Duodenal mucosa (tissue), 2 donors: ENCODE results near the gene ALDH1L1.

Experiments used
- H3K27ac ChIP-seq: one replicate; pipeline ENCODE4 v1.7.0; 2013; ENCODE audit warnings: low read depth, low read length
- H3K27me3 ChIP-seq, 2 donors: one replicate each; pipeline ENCODE4 v1.7.0; 2013; ENCODE audit warnings: low read length in 2 of 2, control low read depth in 1 of 2; ENCODE audit not compliant: insufficient read depth in 2 of 2, control insufficient read depth in 1 of 2
- H3K36me3 ChIP-seq, 2 donors: one replicate each; pipeline ENCODE4 v1.7.0; 2013; ENCODE audit warnings: low read length in 2 of 2, control low read depth in 1 of 2; ENCODE audit not compliant: insufficient read depth in 2 of 2, control insufficient read depth in 1 of 2
- H3K4me1 ChIP-seq, 2 donors: one replicate each; pipeline ENCODE4 v1.7.0; 2013; ENCODE audit warnings: low read length in 2 of 2, control low read depth in 1 of 2; ENCODE audit not compliant: insufficient read depth in 2 of 2, control insufficient read depth in 1 of 2
- H3K4me3 ChIP-seq, 2 donors: one replicate each; pipeline ENCODE4 v1.7.0; 2013; ENCODE audit warnings: low read length in 2 of 2, low read depth in 1 of 2
- H3K9ac ChIP-seq, 2 donors: one replicate each; pipeline ENCODE4 v1.7.0; 2013; ENCODE audit warnings: low read length in 2 of 2, low read depth in 1 of 2
- H3K9me3 ChIP-seq, 2 donors: one replicate each; pipeline ENCODE4 v1.7.0; 2013; ENCODE audit warnings: low read length in 2 of 2, control low read depth in 1 of 2; ENCODE audit not compliant: control insufficient read depth in 1 of 2

Gene ALDH1L1

DNA sequence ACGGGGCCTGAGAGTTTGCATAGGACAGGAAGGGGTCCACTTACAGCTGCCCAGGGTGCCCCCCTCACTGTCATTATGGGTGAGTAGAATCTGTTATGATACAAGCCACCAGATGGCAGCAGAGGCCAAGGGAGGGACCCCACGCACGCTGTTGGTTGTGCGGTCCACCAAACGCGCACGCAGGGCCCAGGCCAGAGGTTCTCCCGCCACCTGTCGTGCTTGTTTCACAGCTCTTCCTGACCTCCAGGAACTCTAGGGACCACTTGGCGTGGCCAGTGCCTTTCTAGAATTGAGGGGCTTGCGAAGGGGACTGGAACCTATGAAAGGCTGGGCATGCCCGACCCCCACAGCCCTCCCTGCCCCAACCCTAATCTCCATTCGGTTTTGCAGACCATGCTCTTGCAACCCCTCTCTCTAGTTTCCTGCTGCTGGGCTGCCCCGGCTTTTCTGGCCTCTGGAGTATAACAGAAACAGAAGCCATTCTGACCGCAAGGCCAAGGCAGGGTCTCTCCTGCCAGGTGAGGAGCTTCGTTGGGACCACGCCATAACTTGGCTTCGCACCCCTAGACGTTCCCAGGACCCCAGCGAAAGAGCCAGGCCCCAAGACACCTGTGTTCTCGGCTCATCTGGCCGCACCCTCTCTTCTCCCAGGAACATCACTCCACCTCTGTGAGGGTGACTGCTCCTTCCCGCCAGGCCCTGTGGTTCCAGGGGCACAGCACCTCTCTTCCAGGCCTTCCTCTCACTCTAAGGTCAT lies 46.0 kb downstream of the ALDH1L1 start:
- Histone ChIP-seq H3K4me3 (no peak overlapping the region), H3K4me1 (peaks cover 8 to 9% of the 10 kb centered on the region in 2 donors), H3K27ac (no peak overlapping the region), H3K36me3 (no peaks in the 10 kb centered on the region), H3K9me3 (no peaks in the 10 kb centered on the region), H3K9ac (no peak overlapping the region), H3K27me3 (peaks cover 5 to 8% of the 10 kb centered on the region in 2 donors)

GRCh38 chr3:126133606-126134005 lies 46.8 kb downstream of the ALDH1L1 start:
- Histone ChIP-seq H3K9ac (no peak overlapping the region), H3K36me3 (no peaks in the 10 kb centered on the region), H3K27me3 (peaks cover 0 to 8% of the 10 kb centered on the region in 2 donors), H3K9me3 (no peaks in the 10 kb centered on the region), H3K4me3 (no peak overlapping the region), H3K27ac (no peak overlapping the region), H3K4me1 (peaks cover 10 to 14% of the 10 kb centered on the region in 2 donors)

GRCh38 chr3:126132751-126133511 lies 47.5 kb downstream of the ALDH1L1 start:
- H3K27me3 ChIP-seq = peaks cover 0 to 7% of the 10 kb centered on the region in 2 donors
- no peak overlapping the region for H3K27ac ChIP-seq
- peaks cover 10 to 14% of the 10 kb centered on the region in 2 donors for H3K4me1 ChIP-seq
- no peak overlapping the region for H3K9ac ChIP-seq
- H3K36me3 ChIP-seq = no peaks in the 10 kb centered on the region
- H3K9me3 ChIP-seq = no peaks in the 10 kb centered on the region
- H3K4me3 ChIP-seq = no peak overlapping the region

DNA sequence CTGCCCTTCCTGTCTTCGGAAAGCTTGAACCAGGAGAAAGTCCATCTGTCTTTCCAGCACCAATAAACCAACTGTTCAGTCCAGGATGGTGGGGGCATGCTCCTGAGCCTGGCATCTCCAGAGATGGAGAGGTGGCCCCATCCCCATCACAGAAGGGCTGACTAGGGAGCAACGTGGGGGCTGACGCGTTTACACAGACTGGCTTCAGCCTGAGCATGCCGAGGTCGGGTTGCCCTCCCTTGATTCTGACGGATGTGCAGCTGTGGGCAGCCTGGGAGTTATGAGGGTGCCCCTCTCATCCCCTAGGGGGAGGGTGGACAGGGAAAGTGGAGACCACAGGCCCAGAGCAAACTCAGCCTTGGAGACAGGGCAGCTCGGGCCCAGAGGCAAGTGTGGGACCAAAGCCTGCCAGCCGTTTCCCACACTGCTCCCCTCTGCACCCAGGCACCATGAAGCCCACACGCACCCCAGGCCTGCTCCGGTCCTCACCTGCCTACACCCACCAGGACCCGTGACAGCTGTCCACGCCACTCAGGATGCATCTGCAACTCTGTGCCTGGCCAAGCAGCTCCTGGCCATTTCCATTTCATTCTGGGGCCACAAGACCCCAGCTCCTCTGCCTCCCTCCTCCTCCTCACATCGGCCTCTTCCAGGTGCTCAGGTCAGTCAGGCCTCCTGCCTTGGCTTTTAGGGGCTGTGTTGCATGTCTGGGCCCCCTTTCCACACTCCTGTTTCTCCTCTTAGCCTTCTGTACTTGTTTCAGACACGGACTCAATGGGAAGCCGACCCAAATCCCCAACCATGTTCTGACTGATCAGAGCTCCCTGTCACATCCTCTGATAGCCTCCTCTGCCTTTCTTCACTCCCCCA lies 48.3 kb downstream of the ALDH1L1 start:
- Histone ChIP-seq H3K4me3 (no peak overlapping the region), H3K4me1 (peaks cover 10 to 14% of the 10 kb centered on the region in 2 donors), H3K36me3 (no peaks in the 10 kb centered on the region), H3K27ac (no peak overlapping the region), H3K9ac (no peak overlapping the region), H3K9me3 (no peaks in the 10 kb centered on the region), H3K27me3 (peaks cover 0 to 3% of the 10 kb centered on the region in 2 donors)

- no peaks in the 10 kb centered on the region for H3K9me3 ChIP-seq
- H3K4me1 ChIP-seq = peaks cover 10 to 14% of the 10 kb centered on the region in 2 donors
- no peak overlapping the region for H3K9ac ChIP-seq
- no peak overlapping the region for H3K4me3 ChIP-seq
- H3K36me3 ChIP-seq = no peaks in the 10 kb centered on the region
- H3K27me3 ChIP-seq = peaks cover 0 to 3% of the 10 kb centered on the region in 2 donors
- no peak overlapping the region for H3K27ac ChIP-seq
These were observed 49.2 kb downstream of the ALDH1L1 start for GRCh38 chr3:126130981-126131745.

- H3K4me3 ChIP-seq = peak overlapping the region in 1 of 2 donors; percentile 8
- no peaks in the 10 kb centered on the region for H3K9me3 ChIP-seq
- no peak overlapping the region for H3K9ac ChIP-seq
- H3K4me1 ChIP-seq = peaks cover 10 to 14% of the 10 kb centered on the region in 2 donors
- H3K27ac ChIP-seq = no peak overlapping the region
- no peaks in the 10 kb centered on the region for H3K36me3 ChIP-seq
- peaks cover 0 to 3% of the 10 kb centered on the region in 2 donors for H3K27me3 ChIP-seq
These were observed 50.1 kb downstream of the ALDH1L1 start for GRCh38 chr3:126130081-126130855.

DNA sequence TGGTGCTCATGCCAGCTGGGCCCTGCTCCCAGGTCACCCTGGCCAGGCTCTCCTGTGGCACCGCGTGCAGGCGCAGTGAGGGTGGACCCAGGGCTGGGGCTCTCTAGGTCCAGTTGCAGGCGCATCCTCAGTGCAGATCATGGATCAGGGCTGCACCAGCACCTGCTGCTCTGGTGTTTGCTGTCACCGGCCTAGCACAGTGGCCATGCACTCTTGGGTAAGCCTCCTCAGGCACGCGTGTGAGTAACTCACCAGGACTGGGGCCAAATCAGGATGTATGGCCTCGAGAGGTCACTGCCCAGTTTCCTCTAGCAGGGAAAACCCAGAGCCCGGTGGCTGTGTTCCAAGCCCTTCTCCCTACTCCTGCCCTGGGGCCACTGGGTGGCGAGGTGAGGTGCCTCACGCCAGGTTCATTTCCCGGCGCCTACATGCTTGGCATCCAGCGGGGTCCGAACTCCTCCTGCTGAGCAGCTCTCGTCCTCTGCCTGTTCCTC lies 50.9 kb downstream of the ALDH1L1 start:
- Histone ChIP-seq H3K27me3 (peaks cover 0 to 3% of the 10 kb centered on the region in 2 donors), H3K4me3 (no peak overlapping the region)

DNA sequence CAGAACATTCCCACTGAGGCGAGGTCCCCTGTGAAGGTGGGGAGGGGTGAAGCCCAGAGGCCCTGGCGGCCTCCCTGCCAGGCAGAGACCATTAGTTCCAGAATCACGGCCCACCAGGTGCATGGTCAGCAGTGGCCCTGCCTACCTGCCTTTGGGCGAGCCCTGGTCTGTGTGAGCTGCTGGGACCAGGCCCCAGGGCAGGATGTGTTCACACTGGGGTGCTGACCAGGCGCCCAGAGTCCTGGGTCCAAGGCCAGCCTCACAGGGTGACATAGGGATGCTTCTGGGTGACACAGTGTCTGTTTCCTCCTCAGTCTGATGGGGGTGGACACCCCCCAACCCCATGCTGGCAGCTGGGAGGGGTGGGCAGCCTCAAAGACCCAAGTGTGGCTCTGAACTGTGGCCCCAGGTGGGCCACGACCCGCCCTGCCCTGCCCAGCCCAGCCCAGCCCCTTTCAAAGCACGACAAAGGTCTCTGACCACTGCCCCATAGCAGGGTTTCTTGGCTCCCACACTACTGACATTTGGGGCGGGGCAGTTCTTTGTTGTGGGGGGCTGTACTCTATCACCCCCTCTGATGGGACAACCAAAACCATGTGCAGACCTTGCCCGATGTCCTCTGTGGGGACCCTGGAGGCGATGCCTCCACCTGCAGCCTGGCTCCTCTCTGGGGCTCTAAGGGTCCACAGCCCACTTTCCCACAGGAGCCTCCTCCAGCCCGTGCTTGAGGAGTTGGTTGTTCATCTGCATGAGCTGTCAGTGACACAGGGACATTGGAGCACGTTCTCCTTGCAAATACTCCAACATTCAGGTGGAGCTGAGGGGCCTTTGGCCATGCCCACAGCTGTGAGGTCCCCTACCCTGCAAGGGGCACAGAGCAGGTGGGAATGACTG lies 51.6 kb downstream of the ALDH1L1 start:
- H3K27me3 ChIP-seq = peaks cover 0 to 3% of the 10 kb centered on the region in 2 donors
- no peak overlapping the region for H3K27ac ChIP-seq
- no peak overlapping the region for H3K4me3 ChIP-seq
- H3K9ac ChIP-seq = no peak overlapping the region
- no peaks in the 10 kb centered on the region for H3K9me3 ChIP-seq
- peaks cover 10 to 14% of the 10 kb centered on the region in 2 donors for H3K4me1 ChIP-seq
- H3K36me3 ChIP-seq = no peaks in the 10 kb centered on the region

More for the DNA sequence above, 50.9 kb downstream of the ALDH1L1 start:
- Histone ChIP-seq H3K4me1 (peaks cover 10 to 14% of the 10 kb centered on the region in 2 donors), H3K27ac (no peak overlapping the region), H3K9me3 (no peaks in the 10 kb centered on the region), H3K36me3 (no peaks in the 10 kb centered on the region), H3K9ac (no peak overlapping the region)
